ENCODE measurements around the gene EML5.

The EML5 gene

DNA sequence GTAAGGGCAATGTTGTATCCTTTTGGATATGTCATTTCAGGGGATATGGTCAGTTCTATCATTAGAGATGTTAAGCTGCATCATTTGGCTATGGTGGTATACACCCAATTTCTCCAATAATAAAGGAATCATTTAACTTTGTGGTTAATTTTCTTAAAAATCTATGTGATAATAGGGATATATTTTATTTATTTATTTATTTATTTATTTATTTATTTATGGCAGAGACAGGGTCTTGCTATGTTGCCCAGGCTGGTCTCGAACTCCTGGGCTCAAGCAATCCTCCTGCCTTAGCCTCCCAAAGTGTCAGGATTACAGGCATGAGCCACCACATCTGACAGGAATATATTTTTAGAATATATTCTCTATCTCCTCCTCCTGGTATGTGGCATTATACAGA lies 85.7 kb downstream of the EML5 start:
- H3K4me3 ChIP-seq (ENCODE audit: control insufficient read depth, low read depth, low read length): no peak overlapping the region
- DNase-seq (ENCODE audit: low read depth): no peak
- TF ChIP-seq, protein P1, sequence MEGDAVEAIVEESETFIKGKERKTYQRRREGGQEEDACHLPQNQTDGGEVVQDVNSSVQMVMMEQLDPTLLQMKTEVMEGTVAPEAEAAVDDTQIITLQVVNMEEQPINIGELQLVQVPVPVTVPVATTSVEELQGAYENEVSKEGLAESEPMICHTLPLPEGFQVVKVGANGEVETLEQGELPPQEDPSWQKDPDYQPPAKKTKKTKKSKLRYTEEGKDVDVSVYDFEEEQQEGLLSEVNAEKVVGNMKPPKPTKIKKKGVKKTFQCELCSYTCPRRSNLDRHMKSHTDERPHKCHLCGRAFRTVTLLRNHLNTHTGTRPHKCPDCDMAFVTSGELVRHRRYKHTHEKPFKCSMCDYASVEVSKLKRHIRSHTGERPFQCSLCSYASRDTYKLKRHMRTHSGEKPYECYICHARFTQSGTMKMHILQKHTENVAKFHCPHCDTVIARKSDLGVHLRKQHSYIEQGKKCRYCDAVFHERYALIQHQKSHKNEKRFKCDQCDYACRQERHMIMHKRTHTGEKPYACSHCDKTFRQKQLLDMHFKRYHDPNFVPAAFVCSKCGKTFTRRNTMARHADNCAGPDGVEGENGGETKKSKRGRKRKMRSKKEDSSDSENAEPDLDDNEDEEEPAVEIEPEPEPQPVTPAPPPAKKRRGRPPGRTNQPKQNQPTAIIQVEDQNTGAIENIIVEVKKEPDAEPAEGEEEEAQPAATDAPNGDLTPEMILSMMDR (IDR thresholded peaks at IDR 0.05; ENCODE audit: control insufficient read depth, insufficient read depth, low read depth, low read length, missing control alignments): no peak

DNA sequence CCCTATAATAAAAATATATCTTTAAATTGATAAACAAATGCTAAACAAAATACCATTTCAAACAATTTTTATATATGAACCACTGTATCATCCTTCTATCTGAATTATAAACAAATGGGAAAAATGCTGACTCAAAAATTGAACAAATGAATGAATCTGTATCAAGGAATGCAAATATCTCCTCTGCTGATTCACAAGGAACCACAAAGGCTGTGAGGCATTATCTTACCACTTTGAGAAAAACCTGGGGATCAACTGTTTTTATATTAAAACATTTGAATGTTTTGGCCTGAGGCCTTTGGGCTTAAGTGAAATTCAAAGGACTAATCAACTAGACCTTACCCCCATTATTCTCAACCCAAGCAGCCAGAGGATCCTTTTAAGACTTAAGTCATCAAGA lies 86.3 kb downstream of the EML5 start:
- no peak overlapping the region for H3K4me3 ChIP-seq (ENCODE audit: control insufficient read depth, low read depth, low read length)
- DNase-seq (ENCODE audit: low read depth): no peak
- TF ChIP-seq, protein P1 (IDR thresholded peaks at IDR 0.05; ENCODE audit: control insufficient read depth, insufficient read depth, low read depth, low read length, missing control alignments): no peak

DNA sequence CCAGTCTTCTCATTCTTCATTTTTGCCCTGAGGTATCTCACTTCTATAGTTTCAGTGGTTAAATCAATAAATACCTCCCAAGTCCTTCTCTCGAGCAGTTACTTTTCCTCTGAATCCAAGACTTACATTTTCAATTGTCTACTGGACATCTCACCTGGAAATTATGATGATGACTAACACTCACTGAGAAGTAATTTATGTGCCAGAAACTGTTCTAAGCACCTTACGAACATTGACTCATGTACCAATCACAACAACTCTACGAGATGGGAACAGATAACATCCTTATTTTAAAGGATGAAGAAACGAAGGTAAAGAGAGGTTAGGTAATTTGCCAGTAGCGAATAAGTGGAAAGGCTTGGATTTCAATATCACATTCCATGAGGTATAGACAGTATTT lies 94.1 kb downstream of the EML5 start:
- no peak for DNase-seq (ENCODE audit: low read depth)
- no peak overlapping the region for H3K4me3 ChIP-seq (ENCODE audit: control insufficient read depth, low read depth, low read length)
- TF ChIP-seq, protein P1 (IDR thresholded peaks at IDR 0.05; ENCODE audit: control insufficient read depth, insufficient read depth, low read depth, low read length, missing control alignments): no peak

DNA sequence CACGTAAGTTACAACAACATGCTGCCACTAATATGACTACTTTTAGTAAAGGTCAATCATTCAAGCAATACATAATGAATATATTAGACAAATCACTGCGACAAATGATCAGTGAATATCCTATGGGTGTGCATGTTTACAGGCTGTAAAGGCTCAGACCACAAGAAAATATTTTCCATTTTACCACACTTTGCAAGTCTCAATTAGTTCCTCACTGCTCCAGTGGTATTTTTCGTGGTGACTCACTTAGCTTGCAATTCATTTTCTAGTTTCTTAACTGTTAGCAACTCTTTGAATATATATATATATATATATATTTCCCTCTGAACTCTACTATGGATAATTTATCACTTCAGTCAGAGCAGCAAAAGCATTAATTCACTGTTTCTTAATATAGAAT lies 96.9 kb downstream of the EML5 start:
- TF ChIP-seq, protein P1 (IDR thresholded peaks at IDR 0.05; ENCODE audit: control insufficient read depth, insufficient read depth, low read depth, low read length, missing control alignments): no peak
- DNase-seq (ENCODE audit: low read depth): no peak

DNA sequence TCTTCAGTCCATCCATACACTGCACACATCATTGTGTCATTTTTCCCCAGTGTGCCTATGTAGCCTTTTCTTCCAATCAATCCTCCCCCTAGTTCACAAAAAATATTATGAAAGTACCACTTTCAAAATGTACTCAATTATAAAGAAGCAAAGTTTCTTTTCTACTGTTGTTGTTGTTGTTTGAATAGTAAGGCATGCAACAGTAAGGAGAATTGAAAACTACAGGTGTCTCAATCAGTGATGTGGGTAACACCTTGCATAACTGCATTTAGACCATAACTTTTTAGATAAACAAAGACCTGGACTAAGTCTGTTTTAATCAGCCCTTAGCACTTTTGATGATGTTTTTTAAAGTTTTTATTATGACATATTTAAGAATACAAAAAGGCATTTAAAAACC lies 104.4 kb downstream of the EML5 start:
- TF ChIP-seq, protein P1 (IDR thresholded peaks at IDR 0.05; ENCODE audit: control insufficient read depth, insufficient read depth, low read depth, low read length, missing control alignments): no peak
- no peak for DNase-seq (ENCODE audit: low read depth)
- no peak overlapping the region for H3K4me3 ChIP-seq (ENCODE audit: control insufficient read depth, low read depth, low read length)

More for the DNA sequence above, 96.9 kb downstream of the EML5 start:
- no peak overlapping the region for H3K4me3 ChIP-seq (ENCODE audit: control insufficient read depth, low read depth, low read length)

DNA sequence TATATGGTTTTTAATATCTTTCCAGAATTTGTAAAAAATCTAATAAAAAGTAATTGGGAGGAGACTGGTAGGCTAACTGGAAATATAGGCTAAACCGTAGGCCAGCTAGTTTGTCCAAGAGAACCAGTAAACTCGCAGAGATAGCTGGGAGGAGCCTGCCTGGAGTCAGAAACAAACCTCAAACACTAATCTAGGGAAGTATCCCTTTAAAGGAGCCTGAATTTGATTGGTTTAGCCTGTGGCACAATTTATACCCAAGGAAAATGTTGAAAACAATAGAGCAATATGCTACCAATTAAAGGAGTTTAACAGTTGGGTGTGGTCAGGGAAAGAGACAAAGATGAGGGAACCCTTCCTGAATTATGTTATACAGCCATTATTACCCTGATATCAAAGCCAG lies 109.6 kb downstream of the EML5 start:
- no peak overlapping the region for H3K4me3 ChIP-seq (ENCODE audit: control insufficient read depth, low read depth, low read length)
- TF ChIP-seq, protein P1 (IDR thresholded peaks at IDR 0.05; ENCODE audit: control insufficient read depth, insufficient read depth, low read depth, low read length, missing control alignments): no peak
- no peak for DNase-seq (ENCODE audit: low read depth)
